Measurements from ENCODE around the gene SVEP1. TPM values are rescaled to one million over a fixed set of nuclear protein-coding genes. Genes with fewer than 3 reads are reported as not detected.

The SVEP1 gene
- total RNA-seq, 1 experiment from 2014 or later, result not detected

GRCh38 chr9:110343551-110343950 lies 236.0 kb downstream of the SVEP1 start:
- Histone ChIP-seq H3K9me3 (replicated peaks) (no peaks in the 10 kb centered on the region), H3K27me3 (replicated peaks) (0 out of 2 replicates have a peak, but pooled peaks cover 4% of the 10 kb centered on the region), H3K36me3 (no peaks in the 10 kb centered on the region), H3K4me3 (no peak overlapping the region), H3K4me1 (replicated peaks) (no peaks in the 10 kb centered on the region), H3K27ac (no peak overlapping the region)
- no peak for DNase-seq (ENCODE audit: low read depth in 1 of 2, low spot score in 2 of 2)

GRCh38 chr9:110340306-110340705 lies 239.2 kb downstream of the SVEP1 start:
- Histone ChIP-seq H3K4me3 (no peak overlapping the region), H3K36me3 (no peaks in the 10 kb centered on the region), H3K9me3 (replicated peaks) (no peaks in the 10 kb centered on the region), H3K27me3 (replicated peaks) (0 out of 2 replicates have a peak, but pooled peaks cover 4% of the 10 kb centered on the region), H3K27ac (no peak overlapping the region), H3K4me1 (replicated peaks) (no peaks in the 10 kb centered on the region)
- no peak for DNase-seq (ENCODE audit: low read depth in 1 of 2, low spot score in 2 of 2)

- Histone ChIP-seq H3K9me3 (replicated peaks) (no peaks in the 10 kb centered on the region), H3K27ac (no peak overlapping the region), H3K4me3 (no peak overlapping the region), H3K4me1 (replicated peaks) (no peaks in the 10 kb centered on the region), H3K36me3 (no peaks in the 10 kb centered on the region), H3K27me3 (replicated peaks) (no peaks in the 10 kb centered on the region)
- no peak for DNase-seq (ENCODE audit: low read depth in 1 of 2, low spot score in 2 of 2)
Observed at GRCh38 chr9:110338143-110338542, 241.4 kb downstream of the SVEP1 start.

GRCh38 chr9:110337727-110338126 lies 241.8 kb downstream of the SVEP1 start, which contains the start of gene TXNDC8:
Gene TXNDC8, minus strand, starts transcription at chr9:110337863.
- no peaks in the 10 kb centered on the region for H3K36me3 ChIP-seq

GRCh38 chr9:110336363-110336762 lies 243.2 kb downstream of the SVEP1 start:
- H3K9me3 ChIP-seq (replicated peaks), result no peaks in the 10 kb centered on the region
- H3K36me3 ChIP-seq, result no peaks in the 10 kb centered on the region
- DNase-seq (ENCODE audit: low read depth in 1 of 2, low spot score in 2 of 2), result no peak
- H3K27ac ChIP-seq, result no peak overlapping the region
- H3K4me3 ChIP-seq, result no peak overlapping the region
- H3K4me1 ChIP-seq (replicated peaks), result no peaks in the 10 kb centered on the region
- H3K27me3 ChIP-seq (replicated peaks), result no peaks in the 10 kb centered on the region

More at GRCh38 chr9:110337727-110338126, 241.8 kb downstream of the SVEP1 start, which contains the start of gene TXNDC8:
- Histone ChIP-seq H3K27ac (no peak within 1 kb of the TSS), H3K4me3 (no peak within 1 kb of the TSS), H3K9me3 (replicated peaks) (no peaks in the 10 kb centered on the region), H3K4me1 (replicated peaks) (no peaks in the 10 kb centered on the region), H3K27me3 (replicated peaks) (no peaks in the 10 kb centered on the region)
- no peak for DNase-seq (ENCODE audit: low read depth in 1 of 2, low spot score in 2 of 2)

- Histone ChIP-seq H3K4me3 (no peak overlapping the region), H3K36me3 (no peaks in the 10 kb centered on the region), H3K9me3 (replicated peaks) (no peaks in the 10 kb centered on the region), H3K27me3 (replicated peaks) (no peaks in the 10 kb centered on the region), H3K27ac (no peak overlapping the region), H3K4me1 (replicated peaks) (no peaks in the 10 kb centered on the region)
- DNase-seq (ENCODE audit: low read depth in 1 of 2, low spot score in 2 of 2), result no peak
Observed at GRCh38 chr9:110334871-110335270, 244.7 kb downstream of the SVEP1 start.

GRCh38 chr9:110334183-110334582 lies 245.4 kb downstream of the SVEP1 start:
- Histone ChIP-seq H3K9me3 (replicated peaks) (no peaks in the 10 kb centered on the region), H3K4me3 (no peak overlapping the region), H3K27me3 (replicated peaks) (no peaks in the 10 kb centered on the region), H3K4me1 (replicated peaks) (no peaks in the 10 kb centered on the region), H3K27ac (no peak overlapping the region), H3K36me3 (no peaks in the 10 kb centered on the region)
- DNase-seq (ENCODE audit: low read depth in 1 of 2, low spot score in 2 of 2), result no peak

GRCh38 chr9:110332766-110333165 lies 246.8 kb downstream of the SVEP1 start:
- Histone ChIP-seq H3K9me3 (replicated peaks) (no peaks in the 10 kb centered on the region), H3K27me3 (replicated peaks) (no peaks in the 10 kb centered on the region), H3K27ac (no peak overlapping the region), H3K36me3 (no peaks in the 10 kb centered on the region), H3K4me3 (no peak overlapping the region), H3K4me1 (replicated peaks) (no peaks in the 10 kb centered on the region)
- no peak for DNase-seq (ENCODE audit: low read depth in 1 of 2, low spot score in 2 of 2)

GRCh38 chr9:110330484-110331105 lies 248.9 kb downstream of the SVEP1 start:
- H3K27ac ChIP-seq, result no peak overlapping the region
- H3K27me3 ChIP-seq (replicated peaks), result no peaks in the 10 kb centered on the region
- DNase-seq (ENCODE audit: low read depth in 1 of 2, low spot score in 2 of 2), result no peak
- no peaks in the 10 kb centered on the region for H3K9me3 ChIP-seq (replicated peaks)
- no peaks in the 10 kb centered on the region for H3K36me3 ChIP-seq
- no peaks in the 10 kb centered on the region for H3K4me1 ChIP-seq (replicated peaks)
- H3K4me3 ChIP-seq, result no peak overlapping the region

GRCh38 chr9:110329639-110330230 lies 249.8 kb downstream of the SVEP1 start:
- no peaks in the 10 kb centered on the region for H3K36me3 ChIP-seq
- no peaks in the 10 kb centered on the region for H3K9me3 ChIP-seq (replicated peaks)
- no peaks in the 10 kb centered on the region for H3K27me3 ChIP-seq (replicated peaks)
- no peaks in the 10 kb centered on the region for H3K4me1 ChIP-seq (replicated peaks)
- no peak overlapping the region for H3K27ac ChIP-seq
- no peak overlapping the region for H3K4me3 ChIP-seq
- DNase-seq (ENCODE audit: low read depth in 1 of 2, low spot score in 2 of 2), result no peak

- no peak overlapping the region for H3K4me3 ChIP-seq
- no peaks in the 10 kb centered on the region for H3K36me3 ChIP-seq
- no peak for DNase-seq (ENCODE audit: low read depth in 1 of 2, low spot score in 2 of 2)
- H3K27ac ChIP-seq, result no peak overlapping the region
- no peaks in the 10 kb centered on the region for H3K9me3 ChIP-seq (replicated peaks)
- no peaks in the 10 kb centered on the region for H3K4me1 ChIP-seq (replicated peaks)
- no peaks in the 10 kb centered on the region for H3K27me3 ChIP-seq (replicated peaks)
Observed at GRCh38 chr9:110328763-110329162, 250.8 kb downstream of the SVEP1 start.

- H3K27me3 ChIP-seq (replicated peaks), result no peaks in the 10 kb centered on the region
- H3K9me3 ChIP-seq (replicated peaks), result no peaks in the 10 kb centered on the region
- DNase-seq (ENCODE audit: low read depth in 1 of 2, low spot score in 2 of 2), result no peak
- no peaks in the 10 kb centered on the region for H3K4me1 ChIP-seq (replicated peaks)
- no peaks in the 10 kb centered on the region for H3K36me3 ChIP-seq
- H3K27ac ChIP-seq, result no peak overlapping the region
- no peak overlapping the region for H3K4me3 ChIP-seq
Observed at GRCh38 chr9:110327716-110328115, 251.8 kb downstream of the SVEP1 start.

- H3K27me3 ChIP-seq (replicated peaks), result no peaks in the 10 kb centered on the region
- H3K27ac ChIP-seq, result no peak overlapping the region
- no peak for DNase-seq (ENCODE audit: low read depth in 1 of 2, low spot score in 2 of 2)
- no peaks in the 10 kb centered on the region for H3K36me3 ChIP-seq
- H3K4me1 ChIP-seq (replicated peaks), result no peaks in the 10 kb centered on the region
- H3K4me3 ChIP-seq, result no peak overlapping the region
- no peaks in the 10 kb centered on the region for H3K9me3 ChIP-seq (replicated peaks)
Observed at GRCh38 chr9:110323818-110324217, 255.7 kb downstream of the SVEP1 start.

- Histone ChIP-seq H3K27ac (no peak overlapping the region), H3K9me3 (replicated peaks) (no peaks in the 10 kb centered on the region), H3K27me3 (replicated peaks) (no peaks in the 10 kb centered on the region), H3K4me1 (replicated peaks) (no peaks in the 10 kb centered on the region), H3K36me3 (no peaks in the 10 kb centered on the region), H3K4me3 (no peak overlapping the region)
- DNase-seq (ENCODE audit: low read depth in 1 of 2, low spot score in 2 of 2), result no peak
Observed at GRCh38 chr9:110320651-110321445, 258.7 kb downstream of the SVEP1 start.
